Panc1 (cell line): ENCODE results near the gene MINDY4. TPM values are rescaled to one million over a fixed set of nuclear protein-coding genes. Genes with fewer than 3 reads are reported as not detected.

Source experiments
- ATAC-seq: fragments of 200-7000 bp; cut with Tn5 transposase; 2 replicates; pipeline ENCODE4 v1.9.1; 2020; ENCODE audit warnings: mild to moderate bottlenecking, moderate library complexity
- BruUV-seq: library from RNA; stranded (reverse); fragments of 400-500 nt; replicated peaks from 2 replicates; lab custom pipeline; 2021; lab: Mats Ljungman, UMichigan
- CTCF ChIA-PET: fragments of 300-600 bp; sonication (Branson Sonifier 250); formaldehyde crosslinking; loops from one replicate; lab custom pipeline; 2022; ENCODE audit warnings: antibody characterized with exemption; lab: Charles Lee
- POLR2A ChIA-PET: fragments of 300-600 bp; sonication (Branson Sonifier 250); formaldehyde crosslinking; loops from one replicate; lab custom pipeline; 2022; ENCODE audit warnings: antibody characterized with exemption; lab: Charles Lee
- DNase-seq: peaks from one replicate; pipeline ENCODE4 v3.0.0-alpha.2; 2010; ENCODE audit warnings: low read depth, low spot score
- H3K27ac ChIP-seq: 2 replicates; pipeline ENCODE4 v1.5.1; 2011; ENCODE audit warnings: mild to moderate bottlenecking, low read length, inconsistent platforms
- H3K27me3 ChIP-seq: fragments of 200-500 bp; sonication (Bioruptor generic); 2 replicates; pipeline ENCODE4 v1.6.0; 2014; ENCODE audit warnings: low read length, inconsistent platforms; ENCODE audit not compliant: control insufficient read depth, insufficient read depth
- H3K36me3 ChIP-seq: fragments of 200-500 bp; sonication (Bioruptor generic); 2 replicates; pipeline ENCODE4 v1.5.1; 2014; ENCODE audit warnings: inconsistent platforms, mild to moderate bottlenecking, low read length, moderate library complexity; ENCODE audit not compliant: control insufficient read depth, insufficient read depth
- H3K4me1 ChIP-seq: 2 replicates; pipeline ENCODE4 v1.5.1; 2011; ENCODE audit warnings: inconsistent platforms, mild to moderate bottlenecking, low read length, moderate library complexity; ENCODE audit not compliant: control insufficient read depth, insufficient read depth
- H3K4me3 ChIP-seq, 2 experiments: 2 replicates each; pipeline ENCODE4 v1.5.1; 2011 to 2012; ENCODE audit warnings: low read depth in 2 of 2, low read length in 2 of 2, mild to moderate bottlenecking in 2 of 2, inconsistent platforms in 1 of 2, moderate library complexity in 1 of 2
- H3K9me3 ChIP-seq: fragments of 200-500 bp; sonication (Bioruptor generic); 2 replicates; pipeline ENCODE4 v1.5.1; 2014; ENCODE audit warnings: low read depth, mild to moderate bottlenecking, inconsistent platforms, low read length, moderate library complexity; ENCODE audit not compliant: control insufficient read depth, insufficient read depth
- POLR2AphosphoS5 ChIP-seq: IDR thresholded peaks from 2 replicates; pipeline ENCODE4 v1.6.1; 2012; ENCODE audit warnings: mild to moderate bottlenecking, low read depth, low read length, moderate library complexity
- SIN3A ChIP-seq: IDR thresholded peaks from 2 replicates; pipeline ENCODE4 v1.6.1; 2012; ENCODE audit warnings: low read depth, mild to moderate bottlenecking, low read length, moderate library complexity, borderline replicate concordance; ENCODE audit not compliant: insufficient read depth
- TCF7L2 ChIP-seq: IDR thresholded peaks from 2 replicates; pipeline ENCODE4 v1.6.1; 2011; ENCODE audit warnings: mild to moderate bottlenecking, low read depth, low read length, inconsistent platforms
- in situ Hi-C: cut with HindIII; loops from 2 replicates; pipeline ENCODE4 v1.10.0; 2016; ENCODE audit warnings: low sequenced_read_pairs, low pct_unique_long_range_greater_than_20kb
- intact Hi-C: fragments of 100-400 bp; cut with micrococcal nuclease; formaldehyde crosslinking; loops from one replicate; pipeline ENCODE4 v1.10.0; 2022; ENCODE audit not compliant: unreplicated experiment
- total RNA-seq: library from RNA; stranded (reverse); gene quantifications from one replicate; pipeline ENCODE4 v1.2.1, GENCODE V29; 2021; ENCODE audit not compliant: unreplicated experiment
- TF ChIP-seq, protein P1 (sequence below): fragments of 450-650 bp; IDR thresholded peaks from 2 replicates; pipeline ENCODE4 v1.5.1; 2017; ENCODE audit warnings: mild to moderate bottlenecking
- TF ChIP-seq, protein P2 (sequence below), 2 experiments: IDR thresholded peaks; 2 replicates each; pipeline ENCODE4 v1.6.1; 2011 to 2012; ENCODE audit warnings: low read depth in 2 of 2, control low read depth in 1 of 2, low read length in 1 of 2, mild to moderate bottlenecking in 1 of 2, moderate library complexity in 1 of 2; ENCODE audit not compliant: insufficient read depth in 1 of 2

Gene MINDY4
- total RNA-seq, 1 experiment from 2014 or later = 6.2 TPM

DNA sequence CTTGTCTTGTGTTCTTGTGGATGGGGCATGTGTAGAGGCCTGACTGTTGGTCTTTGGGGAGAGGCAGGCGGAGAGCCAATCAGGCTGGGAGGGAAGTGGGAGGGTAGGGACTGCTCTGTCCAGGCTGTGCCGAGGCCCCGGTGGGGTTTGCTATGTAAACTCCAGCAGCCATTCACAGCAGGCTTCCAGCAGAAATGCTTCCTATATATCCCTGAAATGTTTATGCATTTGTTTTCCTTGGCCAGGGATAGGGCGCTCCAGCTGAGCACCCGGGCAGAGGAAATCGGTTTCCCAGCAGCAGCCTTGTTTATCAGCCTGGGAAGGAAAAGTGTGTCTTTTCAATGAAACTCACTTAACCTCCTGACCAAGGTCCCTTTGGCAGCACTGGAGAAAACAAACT lies 122.1 kb downstream of the MINDY4 start:
- ChIA-PET POLR2A (no interaction called here), CTCF (no interaction called here)
- intact Hi-C loops = no loop called here
- BruUV-seq = no TSS peak
- H3K27ac ChIP-seq = no peak overlapping the region
- H3K4me3 ChIP-seq = peak overlapping the region in 1 of 2 experiments; percentile 12; a peak in 1 of 4 replicates
- no peaks in the 10 kb centered on the region for H3K9me3 ChIP-seq
- no peaks in the 10 kb centered on the region for H3K36me3 ChIP-seq
- TF ChIP-seq, protein P1, sequence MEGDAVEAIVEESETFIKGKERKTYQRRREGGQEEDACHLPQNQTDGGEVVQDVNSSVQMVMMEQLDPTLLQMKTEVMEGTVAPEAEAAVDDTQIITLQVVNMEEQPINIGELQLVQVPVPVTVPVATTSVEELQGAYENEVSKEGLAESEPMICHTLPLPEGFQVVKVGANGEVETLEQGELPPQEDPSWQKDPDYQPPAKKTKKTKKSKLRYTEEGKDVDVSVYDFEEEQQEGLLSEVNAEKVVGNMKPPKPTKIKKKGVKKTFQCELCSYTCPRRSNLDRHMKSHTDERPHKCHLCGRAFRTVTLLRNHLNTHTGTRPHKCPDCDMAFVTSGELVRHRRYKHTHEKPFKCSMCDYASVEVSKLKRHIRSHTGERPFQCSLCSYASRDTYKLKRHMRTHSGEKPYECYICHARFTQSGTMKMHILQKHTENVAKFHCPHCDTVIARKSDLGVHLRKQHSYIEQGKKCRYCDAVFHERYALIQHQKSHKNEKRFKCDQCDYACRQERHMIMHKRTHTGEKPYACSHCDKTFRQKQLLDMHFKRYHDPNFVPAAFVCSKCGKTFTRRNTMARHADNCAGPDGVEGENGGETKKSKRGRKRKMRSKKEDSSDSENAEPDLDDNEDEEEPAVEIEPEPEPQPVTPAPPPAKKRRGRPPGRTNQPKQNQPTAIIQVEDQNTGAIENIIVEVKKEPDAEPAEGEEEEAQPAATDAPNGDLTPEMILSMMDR = no peak
- TF ChIP-seq SIN3A (no peak), TCF7L2 (no peak), POLR2AphosphoS5 (no peak)
- TF ChIP-seq, protein P2, sequence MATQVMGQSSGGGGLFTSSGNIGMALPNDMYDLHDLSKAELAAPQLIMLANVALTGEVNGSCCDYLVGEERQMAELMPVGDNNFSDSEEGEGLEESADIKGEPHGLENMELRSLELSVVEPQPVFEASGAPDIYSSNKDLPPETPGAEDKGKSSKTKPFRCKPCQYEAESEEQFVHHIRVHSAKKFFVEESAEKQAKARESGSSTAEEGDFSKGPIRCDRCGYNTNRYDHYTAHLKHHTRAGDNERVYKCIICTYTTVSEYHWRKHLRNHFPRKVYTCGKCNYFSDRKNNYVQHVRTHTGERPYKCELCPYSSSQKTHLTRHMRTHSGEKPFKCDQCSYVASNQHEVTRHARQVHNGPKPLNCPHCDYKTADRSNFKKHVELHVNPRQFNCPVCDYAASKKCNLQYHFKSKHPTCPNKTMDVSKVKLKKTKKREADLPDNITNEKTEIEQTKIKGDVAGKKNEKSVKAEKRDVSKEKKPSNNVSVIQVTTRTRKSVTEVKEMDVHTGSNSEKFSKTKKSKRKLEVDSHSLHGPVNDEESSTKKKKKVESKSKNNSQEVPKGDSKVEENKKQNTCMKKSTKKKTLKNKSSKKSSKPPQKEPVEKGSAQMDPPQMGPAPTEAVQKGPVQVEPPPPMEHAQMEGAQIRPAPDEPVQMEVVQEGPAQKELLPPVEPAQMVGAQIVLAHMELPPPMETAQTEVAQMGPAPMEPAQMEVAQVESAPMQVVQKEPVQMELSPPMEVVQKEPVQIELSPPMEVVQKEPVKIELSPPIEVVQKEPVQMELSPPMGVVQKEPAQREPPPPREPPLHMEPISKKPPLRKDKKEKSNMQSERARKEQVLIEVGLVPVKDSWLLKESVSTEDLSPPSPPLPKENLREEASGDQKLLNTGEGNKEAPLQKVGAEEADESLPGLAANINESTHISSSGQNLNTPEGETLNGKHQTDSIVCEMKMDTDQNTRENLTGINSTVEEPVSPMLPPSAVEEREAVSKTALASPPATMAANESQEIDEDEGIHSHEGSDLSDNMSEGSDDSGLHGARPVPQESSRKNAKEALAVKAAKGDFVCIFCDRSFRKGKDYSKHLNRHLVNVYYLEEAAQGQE (IDR thresholded peaks at IDR 0.05; ENCODE audit: insufficient read depth in 1 of 2, low read depth in 2 of 2, low read length in 1 of 2) = no peak
- in situ Hi-C loops = no loop called here
- H3K4me1 ChIP-seq = peaks cover 13% of the 10 kb centered on the region
- ATAC-seq (peak; percentile 56), DNase-seq (no peak)
- no peaks in the 10 kb centered on the region; the same call in none of the 2 replicates for H3K27me3 ChIP-seq

DNA sequence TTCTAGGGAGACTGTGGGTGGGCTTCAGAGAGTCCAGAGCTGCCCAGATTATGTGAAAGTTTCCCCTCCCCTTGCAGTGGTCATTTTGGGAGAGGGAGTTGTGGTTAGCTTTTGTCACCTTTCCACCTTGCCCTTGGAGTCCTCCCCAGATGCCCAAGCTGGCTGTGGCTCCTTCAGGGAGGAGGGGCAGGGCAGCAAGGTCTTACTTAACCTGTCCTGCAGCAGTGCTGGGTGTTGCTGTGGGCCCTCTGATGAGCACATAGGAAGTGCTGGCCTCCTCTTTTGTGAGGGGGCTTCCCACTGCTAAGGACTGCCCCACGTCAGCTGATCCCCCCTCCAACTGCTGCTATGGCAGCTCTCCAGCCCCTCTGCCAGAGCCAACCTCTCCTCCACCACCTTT lies 122.8 kb downstream of the MINDY4 start:
- no peak overlapping the region for H3K4me3 ChIP-seq
- TF ChIP-seq, protein P1 = no peak
- TF ChIP-seq TCF7L2 (no peak), POLR2AphosphoS5 (no peak), SIN3A (no peak)
- TF ChIP-seq, protein P2 (IDR thresholded peaks at IDR 0.05; ENCODE audit: insufficient read depth in 1 of 2, low read depth in 2 of 2, low read length in 1 of 2) = no peak
- intact Hi-C loops (no loop called here), in situ Hi-C loops (no loop called here)
- no peak for DNase-seq
- CTCF ChIA-PET = no interaction called here
- peaks cover 13% of the 10 kb centered on the region for H3K4me1 ChIP-seq
- no peak overlapping the region for H3K27ac ChIP-seq
- no peaks in the 10 kb centered on the region for H3K36me3 ChIP-seq
- no TSS peak for BruUV-seq
- POLR2A ChIA-PET = no interaction called here
- H3K9me3 ChIP-seq = no peaks in the 10 kb centered on the region
- H3K27me3 ChIP-seq = no peaks in the 10 kb centered on the region; the same call in none of the 2 replicates
- no peak for ATAC-seq
